ENCODE measurements around the gene ADGRF3.

DNA sequence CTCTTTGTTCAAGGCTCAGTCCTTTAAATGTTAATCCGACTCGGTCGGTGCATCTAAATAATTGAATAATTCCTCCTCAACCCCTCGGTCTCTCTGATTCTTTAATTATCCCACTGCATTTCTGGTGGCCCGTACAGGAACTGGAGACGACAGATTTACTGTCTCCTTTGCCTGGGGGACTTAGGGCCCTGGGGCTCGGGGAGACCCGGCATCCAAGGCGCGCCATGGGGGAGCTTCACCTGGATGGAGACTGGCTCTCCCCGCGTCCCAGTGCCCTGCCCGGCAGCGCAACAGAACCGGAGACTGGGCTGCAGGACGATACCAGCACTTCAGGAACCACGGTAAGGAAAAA is 48.3 kb downstream of the ADGRF3 start:
- TF ChIP-seq EZH2phosphoT487 (IDR thresholded peaks at IDR 0.05; ENCODE audit: insufficient read depth, low read depth): no peak
- TF ChIP-seq EZH2 (IDR thresholded peaks at IDR 0.05; ENCODE audit: insufficient read depth, poor library complexity, severe bottlenecking): no peak

Measured in GM23248 (cell line).